Measurements from ENCODE around the gene ZNF580. TPM values are rescaled to one million over a fixed set of nuclear protein-coding genes. Genes with fewer than 3 reads are reported as not detected.

ZNF580 gene
- total RNA-seq, 1 donor from 2014 or later: 2.8 TPM

- Histone ChIP-seq H3K4me3 (no peak overlapping the region), H3K9me3 (ENCODE audit: low read depth) (no peaks in the 10 kb centered on the region), H3K4me2 (no peak overlapping the region), H3K9ac (no peak overlapping the region), H3F3A (ENCODE audit: low read depth) (no peaks in the 10 kb centered on the region), H2AFZ (replicated peaks) (no peak overlapping the region), H4K20me1 (ENCODE audit: low read depth) (peaks cover 38% of the 10 kb centered on the region), H3K27me3 (no peaks in the 10 kb centered on the region), H3K4me1 (no peaks in the 10 kb centered on the region), H3K27ac (no peak overlapping the region), H3K36me3 (no peaks in the 10 kb centered on the region), H3K79me2 (ENCODE audit: low read depth) (peaks cover 19% of the 10 kb centered on the region)
- H3K27me3 Mint-ChIP-seq (ENCODE audit: insufficient read depth, low read depth): peaks cover 6% of the 10 kb centered on the region
- TF ChIP-seq EZH2phosphoT487 (IDR thresholded peaks at IDR 0.05): no peak
- TF ChIP-seq, protein P1, sequence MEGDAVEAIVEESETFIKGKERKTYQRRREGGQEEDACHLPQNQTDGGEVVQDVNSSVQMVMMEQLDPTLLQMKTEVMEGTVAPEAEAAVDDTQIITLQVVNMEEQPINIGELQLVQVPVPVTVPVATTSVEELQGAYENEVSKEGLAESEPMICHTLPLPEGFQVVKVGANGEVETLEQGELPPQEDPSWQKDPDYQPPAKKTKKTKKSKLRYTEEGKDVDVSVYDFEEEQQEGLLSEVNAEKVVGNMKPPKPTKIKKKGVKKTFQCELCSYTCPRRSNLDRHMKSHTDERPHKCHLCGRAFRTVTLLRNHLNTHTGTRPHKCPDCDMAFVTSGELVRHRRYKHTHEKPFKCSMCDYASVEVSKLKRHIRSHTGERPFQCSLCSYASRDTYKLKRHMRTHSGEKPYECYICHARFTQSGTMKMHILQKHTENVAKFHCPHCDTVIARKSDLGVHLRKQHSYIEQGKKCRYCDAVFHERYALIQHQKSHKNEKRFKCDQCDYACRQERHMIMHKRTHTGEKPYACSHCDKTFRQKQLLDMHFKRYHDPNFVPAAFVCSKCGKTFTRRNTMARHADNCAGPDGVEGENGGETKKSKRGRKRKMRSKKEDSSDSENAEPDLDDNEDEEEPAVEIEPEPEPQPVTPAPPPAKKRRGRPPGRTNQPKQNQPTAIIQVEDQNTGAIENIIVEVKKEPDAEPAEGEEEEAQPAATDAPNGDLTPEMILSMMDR (IDR thresholded peaks at IDR 0.05): no peak
- TF ChIP-seq EZH2 (IDR thresholded peaks at IDR 0.05): no peak
- H3K4me1 Mint-ChIP-seq: peaks cover 14% of the 10 kb centered on the region
- H3K4me3 Mint-ChIP-seq: no peak overlapping the region
- no peak overlapping the region for H3K27ac Mint-ChIP-seq
- no peak for DNase-seq (ENCODE audit: low spot score)
- H3K36me3 Mint-ChIP-seq: peaks cover 25% of the 10 kb centered on the region
- no peaks in the 10 kb centered on the region for H3K9me3 Mint-ChIP-seq
Measured at GRCh38 chr19:55613930-55614710, 26.7 kb upstream of the ZNF580 start.

GRCh38 chr19:55614711-55615542 is 25.9 kb upstream of the ZNF580 start:
- H3K36me3 ChIP-seq: no peaks in the 10 kb centered on the region
- no peaks in the 10 kb centered on the region for H3K4me1 ChIP-seq
- H3K4me3 ChIP-seq: no peak overlapping the region
- no peak overlapping the region for H3K4me2 ChIP-seq
- H3F3A ChIP-seq (ENCODE audit: low read depth): peaks cover 5% of the 10 kb centered on the region
- peaks cover 6% of the 10 kb centered on the region for H3K27me3 Mint-ChIP-seq (ENCODE audit: insufficient read depth, low read depth)
- peaks cover 11% of the 10 kb centered on the region for H3K79me2 ChIP-seq (ENCODE audit: low read depth)
- no peak overlapping the region for H3K9ac ChIP-seq
- peaks cover 19% of the 10 kb centered on the region for H3K36me3 Mint-ChIP-seq
- no peaks in the 10 kb centered on the region for H3K9me3 Mint-ChIP-seq
- peaks cover 17% of the 10 kb centered on the region for H3K4me1 Mint-ChIP-seq
- H2AFZ ChIP-seq (replicated peaks): no peak overlapping the region
- no peak for DNase-seq (ENCODE audit: low spot score)
- no peak overlapping the region for H3K4me3 Mint-ChIP-seq
- TF ChIP-seq EZH2 (IDR thresholded peaks at IDR 0.05) (no peak), EZH2phosphoT487 (IDR thresholded peaks at IDR 0.05) (no peak)
- TF ChIP-seq, protein P1 (IDR thresholded peaks at IDR 0.05): no peak
- H4K20me1 ChIP-seq (ENCODE audit: low read depth): peaks cover 32% of the 10 kb centered on the region
- H3K9me3 ChIP-seq (ENCODE audit: low read depth): no peaks in the 10 kb centered on the region
- no peaks in the 10 kb centered on the region for H3K27me3 ChIP-seq
- H3K27ac Mint-ChIP-seq: no peak overlapping the region
- H3K27ac ChIP-seq: no peak overlapping the region

DNA sequence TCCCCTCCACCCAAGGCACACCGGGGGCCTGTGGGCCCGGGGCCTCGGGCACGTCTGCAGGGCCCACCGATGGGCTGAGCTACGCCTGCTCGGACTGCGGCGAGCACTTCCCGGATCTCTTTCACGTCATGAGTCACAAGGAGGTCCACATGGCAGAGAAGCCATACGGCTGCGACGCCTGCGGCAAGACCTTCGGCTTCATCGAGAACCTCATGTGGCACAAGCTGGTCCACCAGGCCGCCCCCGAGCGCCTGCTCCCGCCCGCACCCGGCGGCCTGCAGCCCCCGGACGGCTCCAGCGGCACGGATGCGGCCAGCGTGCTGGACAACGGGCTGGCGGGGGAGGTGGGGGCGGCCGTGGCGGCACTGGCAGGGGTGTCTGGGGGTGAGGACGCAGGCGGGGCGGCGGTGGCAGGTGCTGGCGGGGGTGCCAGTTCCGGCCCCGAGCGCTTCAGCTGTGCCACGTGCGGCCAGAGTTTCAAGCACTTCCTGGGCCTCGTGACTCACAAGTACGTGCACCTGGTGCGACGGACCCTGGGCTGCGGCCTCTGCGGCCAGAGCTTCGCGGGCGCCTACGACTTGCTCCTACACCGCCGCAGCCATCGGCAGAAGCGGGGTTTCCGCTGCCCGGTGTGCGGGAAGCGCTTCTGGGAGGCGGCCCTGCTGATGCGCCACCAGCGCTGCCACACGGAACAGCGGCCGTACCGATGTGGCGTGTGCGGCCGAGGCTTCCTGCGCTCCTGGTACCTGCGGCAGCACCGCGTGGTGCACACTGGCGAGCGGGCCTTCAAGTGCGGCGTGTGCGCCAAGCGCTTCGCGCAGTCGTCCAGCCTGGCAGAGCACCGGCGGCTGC is 25.0 kb upstream of the ZNF580 start:
- H3F3A ChIP-seq (ENCODE audit: low read depth): peaks cover 5% of the 10 kb centered on the region
- H3K4me2 ChIP-seq: no peak overlapping the region
- Mint-ChIP-seq H3K4me1 (peaks cover 15% of the 10 kb centered on the region), H3K27ac (no peak overlapping the region), H3K36me3 (peaks cover 24% of the 10 kb centered on the region), H3K27me3 (ENCODE audit: insufficient read depth, low read depth) (peaks cover 6% of the 10 kb centered on the region), H3K4me3 (no peak overlapping the region), H3K9me3 (no peaks in the 10 kb centered on the region)
- H3K4me3 ChIP-seq: no peak overlapping the region
- H2AFZ ChIP-seq (replicated peaks): no peak overlapping the region
- no peaks in the 10 kb centered on the region for H3K36me3 ChIP-seq
- peaks cover 2% of the 10 kb centered on the region for H3K79me2 ChIP-seq (ENCODE audit: low read depth)
- DNase-seq (ENCODE audit: low spot score): no peak
- peaks cover 24% of the 10 kb centered on the region for H4K20me1 ChIP-seq (ENCODE audit: low read depth)
- no peaks in the 10 kb centered on the region for H3K27me3 ChIP-seq
- H3K9ac ChIP-seq: no peak overlapping the region
- no peaks in the 10 kb centered on the region for H3K9me3 ChIP-seq (ENCODE audit: low read depth)
- H3K27ac ChIP-seq: no peak overlapping the region
- TF ChIP-seq EZH2phosphoT487 (IDR thresholded peaks at IDR 0.05) (no peak), EZH2 (IDR thresholded peaks at IDR 0.05) (no peak)
- TF ChIP-seq, protein P1 (IDR thresholded peaks at IDR 0.05): no peak
- H3K4me1 ChIP-seq: no peaks in the 10 kb centered on the region

Measured in neural progenitor cell (in vitro differentiated cells).